MM.1S (cell line): Measurements from ENCODE around the gene WNK2.

Experiments
- DNase-seq: peaks from one replicate; pipeline ENCODE4 v3.0.0-alpha.2; 2015
- H2AFZ ChIP-seq: fragments of 300-600 bp; sonication (generic); 2 replicates; pipeline ENCODE4 v1.6.0; 2016; ENCODE audit warnings: antibody characterized with exemption, low read length
- H3F3A ChIP-seq: fragments of 300-600 bp; sonication (generic); 2 replicates; pipeline ENCODE4 v1.6.1; 2016; ENCODE audit warnings: mild to moderate bottlenecking, antibody characterized with exemption, low read length, moderate library complexity, mixed read lengths; ENCODE audit not compliant: insufficient read depth
- H3K27ac ChIP-seq: fragments of 300-600 bp; sonication (generic); 2 replicates; pipeline ENCODE4 v1.5.1; 2016; ENCODE audit warnings: mild to moderate bottlenecking, low read length
- H3K27me3 ChIP-seq: fragments of 300-600 bp; sonication (generic); replicated peaks from 2 replicates; pipeline ENCODE4 v1.6.0; 2016; ENCODE audit warnings: low read length; ENCODE audit not compliant: insufficient read depth
- H3K36me3 ChIP-seq: fragments of 300-600 bp; sonication (generic); replicated peaks from 2 replicates; pipeline ENCODE4 v1.6.1; 2016; ENCODE audit warnings: mild to moderate bottlenecking, low read length, mixed read lengths; ENCODE audit not compliant: insufficient read depth
- H3K4me1 ChIP-seq: fragments of 300-600 bp; sonication (generic); 2 replicates; pipeline ENCODE4 v1.6.1; 2016; ENCODE audit warnings: low read length, mixed read lengths
- H3K4me2 ChIP-seq: fragments of 300-600 bp; sonication (generic); 2 replicates; pipeline ENCODE4 v1.6.0; 2016; ENCODE audit warnings: low read depth, low read length
- H3K4me3 ChIP-seq: fragments of 300-600 bp; sonication (generic); 2 replicates; pipeline ENCODE4 v1.5.1; 2016; ENCODE audit warnings: low read length, mixed read lengths
- H3K79me2 ChIP-seq: fragments of 300-600 bp; sonication (generic); 2 replicates; pipeline ENCODE4 v1.6.1; 2016; ENCODE audit warnings: mixed run types, low read length, mixed read lengths
- H3K9ac ChIP-seq: fragments of 300-600 bp; sonication (generic); 2 replicates; pipeline ENCODE4 v1.6.1; 2016; ENCODE audit warnings: low read length, mixed read lengths
- H3K9me2 ChIP-seq: fragments of 300-600 bp; sonication (generic); replicated peaks from 2 replicates; pipeline ENCODE4 v1.6.1; 2016; ENCODE audit warnings: mild to moderate bottlenecking, low read length, mixed read lengths; ENCODE audit not compliant: insufficient read depth
- H3K9me3 ChIP-seq: fragments of 300-600 bp; sonication (generic); replicated peaks from 2 replicates; pipeline ENCODE4 v1.6.1; 2016; ENCODE audit warnings: mild to moderate bottlenecking, low read length, mixed read lengths; ENCODE audit not compliant: insufficient read depth
- H4K20me1 ChIP-seq: fragments of 300-600 bp; sonication (generic); 2 replicates; pipeline ENCODE4 v1.6.1; 2016; ENCODE audit warnings: mild to moderate bottlenecking, low read length, moderate library complexity, mixed read lengths; ENCODE audit not compliant: insufficient read depth
- CTCF ChIP-seq: fragments of 300-600 bp; sonication (generic); IDR thresholded peaks from 2 replicates; pipeline ENCODE4 v1.5.1; 2016; ENCODE audit warnings: antibody characterized with exemption, low read length, mixed read lengths
- EZH2 ChIP-seq: fragments of 300-600 bp; sonication (generic); optimal IDR thresholded peaks from 2 replicates; pipeline ENCODE3; 2017; ENCODE audit warnings: low read depth, mild to moderate bottlenecking, antibody characterized with exemption, low read length, mixed read lengths
- EZH2phosphoT487 ChIP-seq: fragments of 300-600 bp; sonication (generic); IDR thresholded peaks from 2 replicates; pipeline ENCODE4 v1.6.1; 2018; ENCODE audit warnings: antibody characterized with exemption, low read length

Gene WNK2

GRCh38 chr9:93276973-93277372 is 93.0 kb downstream of the WNK2 start:
- H3K4me3 ChIP-seq = no peak overlapping the region
- no peaks in the 10 kb centered on the region for H3K9me3 ChIP-seq
- H2AFZ ChIP-seq = no peak overlapping the region
- no peaks in the 10 kb centered on the region for H3K79me2 ChIP-seq
- H3K27me3 ChIP-seq = no peaks in the 10 kb centered on the region
- no peaks in the 10 kb centered on the region for H4K20me1 ChIP-seq
- no peak overlapping the region for H3K4me2 ChIP-seq
- TF ChIP-seq CTCF = peak; percentile 36
- TF ChIP-seq EZH2phosphoT487 = no peak
- H3K36me3 ChIP-seq = no peaks in the 10 kb centered on the region
- peaks cover 3% of the 10 kb centered on the region for H3K4me1 ChIP-seq
- DNase-seq = peak; percentile 20
- no peak overlapping the region for H3K27ac ChIP-seq
- H3K9ac ChIP-seq = no peak overlapping the region
- H3F3A ChIP-seq = peaks cover under 1% of the 10 kb centered on the region; the same call in 1 of the 2 replicates
- H3K9me2 ChIP-seq = no peaks in the 10 kb centered on the region

- no peak for TF ChIP-seq EZH2
- TF ChIP-seq CTCF = no peak
- TF ChIP-seq EZH2phosphoT487 = no peak
- H3F3A ChIP-seq = no peaks in the 10 kb centered on the region
- no peaks in the 10 kb centered on the region for H3K4me1 ChIP-seq
- H3K9me3 ChIP-seq = no peaks in the 10 kb centered on the region
- DNase-seq = no peak
- no peaks in the 10 kb centered on the region for H3K9me2 ChIP-seq
- H3K36me3 ChIP-seq = no peaks in the 10 kb centered on the region
- H3K27ac ChIP-seq = no peak overlapping the region
- H3K9ac ChIP-seq = no peak overlapping the region
- no peak overlapping the region for H3K4me2 ChIP-seq
- H3K4me3 ChIP-seq = no peak overlapping the region
- H2AFZ ChIP-seq = no peak overlapping the region
- no peaks in the 10 kb centered on the region for H4K20me1 ChIP-seq
- no peaks in the 10 kb centered on the region for H3K79me2 ChIP-seq
- H3K27me3 ChIP-seq = no peaks in the 10 kb centered on the region
These were observed 94.2 kb downstream of the WNK2 start for GRCh38 chr9:93278144-93278543.

GRCh38 chr9:93280661-93281259 is 96.8 kb downstream of the WNK2 start:
- Histone ChIP-seq H3K79me2 (no peaks in the 10 kb centered on the region), H2AFZ (no peak overlapping the region), H3K4me3 (no peak overlapping the region), H3K27me3 (no peaks in the 10 kb centered on the region), H3K9me2 (no peaks in the 10 kb centered on the region), H3K27ac (no peak overlapping the region), H4K20me1 (no peaks in the 10 kb centered on the region), H3K4me1 (peaks cover 12% of the 10 kb centered on the region), H3K9me3 (no peaks in the 10 kb centered on the region), H3F3A (peaks cover 12% of the 10 kb centered on the region), H3K36me3 (no peaks in the 10 kb centered on the region), H3K9ac (no peak overlapping the region), H3K4me2 (no peak overlapping the region)
- TF ChIP-seq CTCF = no peak
- no peak for TF ChIP-seq EZH2
- TF ChIP-seq EZH2phosphoT487 = no peak
- DNase-seq = no peak
